Natural killer cell treated with Interleukin-12 subunit alpha and Interleukin-12 subunit beta and Interleukin-15 and Interleukin-18, amount 100 ng/mL, for 72 hours (primary cell): Measurements from ENCODE around the gene NDUFAF5. TPM values are rescaled to one million over a fixed set of nuclear protein-coding genes. Genes with fewer than 3 reads are reported as not detected.

ENCODE experiments used
- ATAC-seq, 2 donors: fragments of 150-1000 bp; cut with Tn5 transposase in 1 of 2; sonication (Bioruptor Pico), chemical (Tn5 transposase) in 1 of 2; 2 replicates each; pipeline ENCODE4 v1.10.0; 2021
- DNase-seq: peaks from one replicate; pipeline ENCODE4 v3.0.0; 2022; ENCODE audit warnings: low spot score
- H3K27ac Mint-ChIP-seq, 2 donors: 1 replicate in 1 of 2; 2 replicates in 1 of 2; pipeline ENCODE4 v1.8.0; 2022; ENCODE audit warnings: mixed read lengths in 2 of 2, mild to moderate bottlenecking in 1 of 2, moderate library complexity in 1 of 2
- H3K27me3 Mint-ChIP-seq, 2 donors: 1 replicate in 1 of 2; 2 replicates in 1 of 2; pipeline ENCODE4 v1.8.0; 2022; ENCODE audit warnings: mixed read lengths in 2 of 2
- H3K36me3 Mint-ChIP-seq: one replicate; pipeline ENCODE4 v1.8.0; 2022; ENCODE audit warnings: mixed read lengths
- H3K4me1 Mint-ChIP-seq, 2 donors: 1 replicate in 1 of 2; 2 replicates in 1 of 2; pipeline ENCODE4 v1.8.0; 2022; ENCODE audit warnings: low read depth in 2 of 2, mixed read lengths in 2 of 2, mild to moderate bottlenecking in 1 of 2
- H3K4me3 Mint-ChIP-seq: one replicate; pipeline ENCODE4 v1.8.0; 2022; ENCODE audit warnings: mixed read lengths
- H3K9me3 Mint-ChIP-seq: 2 replicates; pipeline ENCODE4 v1.8.0; 2022; ENCODE audit warnings: mixed read lengths
- total RNA-seq, 2 donors: library from RNA; stranded (reverse); gene quantifications; one replicate each; pipeline ENCODE4 v1.2.3, GENCODE V29; 2022

NDUFAF5 gene
- total RNA-seq, 2 donors from 2014 or later: 26.9 to 44.6 TPM

- Mint-ChIP-seq H3K36me3 (peaks cover 10% of the 10 kb centered on the region), H3K27me3 (peaks cover 0 to 7% of the 10 kb centered on the region in 2 donors), H3K4me3 (no peak overlapping the region), H3K9me3 (no peaks in the 10 kb centered on the region), H3K27ac (no peak overlapping the region), H3K4me1 (no peaks in the 10 kb centered on the region)
- DNase-seq (no peak), ATAC-seq (no peak)
These were observed 35.2 kb downstream of the NDUFAF5 start for GRCh38 chr20:13819885-13820645.

- no peaks in the 10 kb centered on the region for H3K4me1 Mint-ChIP-seq
- no peak overlapping the region for H3K4me3 Mint-ChIP-seq
- H3K27ac Mint-ChIP-seq: no peak overlapping the region
- H3K9me3 Mint-ChIP-seq: no peaks in the 10 kb centered on the region
- DNase-seq (no peak), ATAC-seq (no peak)
- H3K36me3 Mint-ChIP-seq: peaks cover 6% of the 10 kb centered on the region
- H3K27me3 Mint-ChIP-seq: peaks cover 0 to 7% of the 10 kb centered on the region in 2 donors
These were observed 37.0 kb downstream of the NDUFAF5 start for GRCh38 chr20:13821876-13822275.

GRCh38 chr20:13822459-13822858 lies 37.6 kb downstream of the NDUFAF5 start:
- Mint-ChIP-seq H3K27me3 (peaks cover 0 to 7% of the 10 kb centered on the region in 2 donors), H3K4me3 (no peak overlapping the region), H3K9me3 (no peaks in the 10 kb centered on the region), H3K27ac (no peak overlapping the region), H3K36me3 (peaks cover 5% of the 10 kb centered on the region), H3K4me1 (no peaks in the 10 kb centered on the region)
- DNase-seq (no peak), ATAC-seq (no peak)

GRCh38 chr20:13824459-13824858 lies 39.6 kb downstream of the NDUFAF5 start:
- Mint-ChIP-seq H3K27me3 (peaks cover under 1 to 7% of the 10 kb centered on the region in 2 donors), H3K4me1 (no peaks in the 10 kb centered on the region), H3K36me3 (no peaks in the 10 kb centered on the region), H3K4me3 (no peak overlapping the region), H3K27ac (no peak overlapping the region), H3K9me3 (no peaks in the 10 kb centered on the region)
- ATAC-seq (no peak), DNase-seq (no peak)

GRCh38 chr20:13825465-13825864 lies 40.6 kb downstream of the NDUFAF5 start:
- Mint-ChIP-seq H3K36me3 (no peaks in the 10 kb centered on the region), H3K27me3 (peaks cover 4 to 7% of the 10 kb centered on the region in 2 donors), H3K27ac (no peak overlapping the region), H3K4me3 (no peak overlapping the region), H3K9me3 (no peaks in the 10 kb centered on the region), H3K4me1 (no peaks in the 10 kb centered on the region)
- ATAC-seq: no peak
- no peak for DNase-seq

- H3K36me3 Mint-ChIP-seq: no peaks in the 10 kb centered on the region
- ATAC-seq (no peak), DNase-seq (no peak)
- no peak overlapping the region for H3K27ac Mint-ChIP-seq
- H3K4me1 Mint-ChIP-seq: no peaks in the 10 kb centered on the region
- H3K27me3 Mint-ChIP-seq: peaks cover 14 to 20% of the 10 kb centered on the region in 2 donors
- H3K9me3 Mint-ChIP-seq: no peaks in the 10 kb centered on the region
- no peak overlapping the region for H3K4me3 Mint-ChIP-seq
These were observed 46.6 kb downstream of the NDUFAF5 start for GRCh38 chr20:13831476-13831875.

GRCh38 chr20:13838664-13839063 lies 53.8 kb downstream of the NDUFAF5 start:
- ATAC-seq (no peak), DNase-seq (no peak)
- H3K36me3 Mint-ChIP-seq: no peaks in the 10 kb centered on the region
- no peaks in the 10 kb centered on the region for H3K4me1 Mint-ChIP-seq
- no peaks in the 10 kb centered on the region for H3K9me3 Mint-ChIP-seq
- no peak overlapping the region for H3K27ac Mint-ChIP-seq
- H3K4me3 Mint-ChIP-seq: no peak overlapping the region
- H3K27me3 Mint-ChIP-seq: peaks cover 14 to 18% of the 10 kb centered on the region in 2 donors

- H3K4me1 Mint-ChIP-seq: no peaks in the 10 kb centered on the region
- no peak overlapping the region for H3K27ac Mint-ChIP-seq
- H3K36me3 Mint-ChIP-seq: no peaks in the 10 kb centered on the region
- H3K9me3 Mint-ChIP-seq: no peaks in the 10 kb centered on the region
- no peak overlapping the region for H3K4me3 Mint-ChIP-seq
- ATAC-seq: no peak
- no peak for DNase-seq
- peaks cover 14 to 22% of the 10 kb centered on the region in 2 donors for H3K27me3 Mint-ChIP-seq
These were observed 54.7 kb downstream of the NDUFAF5 start for GRCh38 chr20:13839421-13840092.

- DNase-seq: no peak
- no peaks in the 10 kb centered on the region for H3K36me3 Mint-ChIP-seq
- H3K27ac Mint-ChIP-seq: no peak overlapping the region
- no peak for ATAC-seq
- H3K4me3 Mint-ChIP-seq: no peak overlapping the region
- H3K9me3 Mint-ChIP-seq: no peaks in the 10 kb centered on the region
- H3K4me1 Mint-ChIP-seq: no peaks in the 10 kb centered on the region
- peaks cover 14 to 22% of the 10 kb centered on the region in 2 donors for H3K27me3 Mint-ChIP-seq
These were observed 55.3 kb downstream of the NDUFAF5 start for GRCh38 chr20:13840093-13840465.

GRCh38 chr20:13841206-13841605 lies 56.4 kb downstream of the NDUFAF5 start:
- DNase-seq: no peak
- no peaks in the 10 kb centered on the region for H3K36me3 Mint-ChIP-seq
- H3K27me3 Mint-ChIP-seq: peaks cover 14 to 20% of the 10 kb centered on the region in 2 donors
- no peaks in the 10 kb centered on the region for H3K4me1 Mint-ChIP-seq
- no peak overlapping the region for H3K27ac Mint-ChIP-seq
- no peak for ATAC-seq
- H3K4me3 Mint-ChIP-seq: no peak overlapping the region
- no peaks in the 10 kb centered on the region for H3K9me3 Mint-ChIP-seq

- H3K27ac Mint-ChIP-seq: no peak overlapping the region
- DNase-seq: no peak
- no peak overlapping the region for H3K4me3 Mint-ChIP-seq
- ATAC-seq: no peak
- H3K4me1 Mint-ChIP-seq: no peaks in the 10 kb centered on the region
- H3K9me3 Mint-ChIP-seq: no peaks in the 10 kb centered on the region
- peaks cover 4 to 12% of the 10 kb centered on the region in 2 donors for H3K27me3 Mint-ChIP-seq
- no peaks in the 10 kb centered on the region for H3K36me3 Mint-ChIP-seq
These were observed 59.5 kb downstream of the NDUFAF5 start for GRCh38 chr20:13844296-13844695.

- Mint-ChIP-seq H3K27me3 (peaks cover under 1 to 3% of the 10 kb centered on the region in 2 donors), H3K4me3 (no peak overlapping the region), H3K9me3 (no peaks in the 10 kb centered on the region), H3K4me1 (no peaks in the 10 kb centered on the region), H3K36me3 (no peaks in the 10 kb centered on the region), H3K27ac (no peak overlapping the region)
- DNase-seq: no peak
- ATAC-seq: no peak
These were observed 66.5 kb downstream of the NDUFAF5 start for GRCh38 chr20:13851279-13851678.

- Mint-ChIP-seq H3K27ac (no peak overlapping the region), H3K9me3 (no peaks in the 10 kb centered on the region), H3K36me3 (no peaks in the 10 kb centered on the region), H3K4me1 (no peaks in the 10 kb centered on the region), H3K27me3 (peaks cover 3 to 6% of the 10 kb centered on the region in 2 donors), H3K4me3 (no peak overlapping the region)
- ATAC-seq (no peak), DNase-seq (no peak)
These were observed 67.5 kb downstream of the NDUFAF5 start for GRCh38 chr20:13852306-13852705.

- Mint-ChIP-seq H3K4me3 (no peak overlapping the region), H3K4me1 (no peaks in the 10 kb centered on the region), H3K9me3 (peaks cover 3% of the 10 kb centered on the region), H3K27me3 (peaks cover 3 to 13% of the 10 kb centered on the region in 2 donors), H3K27ac (no peak overlapping the region), H3K36me3 (no peaks in the 10 kb centered on the region)
- ATAC-seq: no peak
- DNase-seq: no peak
These were observed 70.8 kb downstream of the NDUFAF5 start for GRCh38 chr20:13855613-13856012.
